Measurements from ENCODE around the gene GZMA.

GZMA gene

GRCh38 chr5:55113327-55113726 is 10.9 kb downstream of the GZMA start:
- no peak for DNase-seq

DNA sequence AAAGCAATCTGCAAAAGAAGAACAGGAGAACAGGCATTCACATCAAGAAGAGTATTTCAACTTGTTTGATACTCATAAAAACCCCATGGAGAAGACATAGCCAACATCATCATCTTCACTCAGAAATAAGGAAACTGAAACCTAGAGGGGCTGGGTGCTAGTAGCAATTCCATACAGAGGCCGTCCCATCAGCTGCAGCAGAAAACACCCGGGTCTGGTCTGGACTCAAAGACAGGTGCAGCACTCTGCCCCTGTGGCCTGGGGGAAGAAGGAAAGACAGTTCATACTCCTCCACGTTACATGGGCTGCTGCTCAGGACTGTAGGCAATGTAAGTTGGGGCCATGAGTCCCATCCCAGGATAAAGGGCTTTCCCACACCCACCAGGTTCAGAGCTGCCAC is 11.6 kb downstream of the GZMA start:
- DNase-seq: no peak

GRCh38 chr5:55123365-55123764 is 20.9 kb downstream of the GZMA start:
- DNase-seq: no peak

- DNase-seq: no peak
Measured at GRCh38 chr5:55134053-55134722, 31.7 kb downstream of the GZMA start.

DNA sequence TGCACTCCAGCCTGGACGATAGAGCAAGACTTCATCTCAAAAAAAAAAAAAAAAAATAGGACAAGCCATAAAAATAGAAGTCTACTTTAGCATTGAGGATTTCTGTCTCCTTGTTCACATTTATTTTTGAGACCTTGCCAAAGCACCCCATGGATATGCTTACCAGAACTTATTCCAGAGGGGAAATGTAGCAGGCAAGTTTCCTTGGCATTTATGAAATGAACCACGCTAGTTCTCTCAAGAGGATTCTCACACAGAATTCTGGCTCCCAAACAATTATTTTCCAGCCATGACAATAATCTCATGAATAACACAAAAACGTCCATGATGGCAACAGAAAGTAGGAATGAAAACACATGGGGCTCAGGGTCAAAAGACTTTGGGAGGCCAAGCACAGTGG is 34.1 kb downstream of the GZMA start:
- no peak for DNase-seq

DNA sequence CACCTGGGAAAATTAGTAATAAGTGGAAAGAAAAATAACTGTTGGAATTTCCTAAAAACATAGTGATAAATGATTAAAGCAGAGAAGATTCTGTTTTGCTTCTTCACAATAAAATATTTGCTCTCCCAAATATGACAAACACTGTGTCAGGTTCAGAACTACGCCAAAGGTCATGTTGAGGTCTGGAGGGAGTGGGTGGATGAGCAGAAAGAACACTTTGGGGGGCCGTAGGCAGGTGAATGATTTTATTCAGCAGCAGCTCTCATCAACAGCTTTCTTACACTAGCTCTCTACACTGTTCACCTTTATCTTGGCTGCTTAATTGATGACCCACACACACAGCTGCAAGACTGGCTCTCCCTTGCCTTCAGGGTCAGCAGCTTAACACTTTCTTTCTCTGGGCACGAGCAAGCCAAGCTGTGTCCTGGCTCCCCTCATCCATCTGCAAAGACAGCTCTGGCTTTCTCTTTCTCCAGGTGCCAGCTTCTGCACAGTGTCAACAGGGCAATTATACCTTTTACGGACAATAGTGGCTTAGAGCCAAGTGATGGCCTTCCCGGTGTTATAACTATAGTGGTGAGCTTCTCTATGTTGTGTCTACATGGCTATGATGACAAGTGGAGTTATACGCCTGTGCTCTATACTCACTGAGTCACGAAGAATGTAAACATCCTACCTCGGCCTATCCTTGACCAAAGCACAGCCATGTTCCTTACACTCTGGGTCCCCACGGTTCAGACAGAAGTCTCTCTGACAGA is 38.6 kb downstream of the GZMA start:
- no peak for DNase-seq

GRCh38 chr5:55141945-55142690 is 39.7 kb downstream of the GZMA start:
- no peak for DNase-seq

GRCh38 chr5:55143624-55144023 is 41.2 kb downstream of the GZMA start:
- DNase-seq: no peak

- no peak for DNase-seq
Measured at GRCh38 chr5:55146080-55146479, 43.6 kb downstream of the GZMA start.

- DNase-seq: peak; percentile 69
Measured at GRCh38 chr5:55146543-55147151, 44.2 kb downstream of the GZMA start.

DNA sequence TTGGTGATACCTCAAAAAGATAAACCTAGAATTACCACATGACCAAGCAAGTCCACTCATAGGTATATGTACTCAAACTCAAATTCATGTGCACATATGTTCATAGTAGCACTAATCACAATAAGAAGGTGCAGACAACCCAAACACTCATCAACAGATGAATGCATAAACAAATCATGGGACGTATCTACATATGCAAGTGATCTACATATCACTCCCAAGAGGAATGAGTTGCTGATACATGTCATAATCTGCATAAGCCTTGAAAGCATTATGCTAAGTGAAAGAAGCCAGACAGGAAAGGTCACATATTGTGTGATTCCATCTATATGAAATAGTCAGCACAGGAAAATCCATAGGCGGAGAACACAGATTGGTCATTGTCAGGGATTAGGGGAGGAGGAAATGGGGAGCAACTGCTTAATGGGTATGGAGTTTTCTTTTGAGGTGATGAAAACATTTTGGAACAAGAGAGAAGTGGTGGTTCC is 46.9 kb downstream of the GZMA start:
- no peak for DNase-seq

- DNase-seq: no peak
Measured at GRCh38 chr5:55151923-55152842, 49.7 kb downstream of the GZMA start.

DNA sequence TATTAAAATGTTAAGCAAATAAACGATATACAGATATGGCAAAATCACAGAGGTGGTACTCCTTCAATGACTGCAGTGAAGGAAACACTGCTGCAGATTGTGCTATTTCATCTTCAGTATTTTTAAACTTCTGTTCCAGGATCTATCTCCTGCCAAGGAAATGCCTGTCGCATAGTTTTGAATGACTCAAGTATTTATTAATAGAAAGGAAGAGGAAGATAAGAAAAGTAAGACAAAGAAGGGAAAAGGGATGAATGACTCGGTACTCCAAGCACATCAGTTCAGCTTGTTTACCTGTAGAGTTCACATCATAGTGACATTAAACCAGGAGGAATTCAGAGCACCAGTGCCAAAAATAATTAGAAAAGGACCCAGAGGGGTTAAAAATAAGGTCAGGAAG is 52.4 kb downstream of the GZMA start:
- no peak for DNase-seq

Measured in stimulated activated CD4-positive, alpha-beta T cell treated with anti-CD3 and anti-CD28 coated beads, Interleukin-12 subunit alpha, Interleukin-12 subunit beta, amount 100 ng/mL, for 4 hours (primary cell).